Activated T-cell treated with anti-CD3 and anti-CD28 coated beads for 24 hours (primary cell): ENCODE results near the gene B3GALT6.

Experiments used
- DNase-seq: peaks from one replicate; pipeline ENCODE4 v3.0.0-alpha.2; 2020; ENCODE audit warnings: low read depth

B3GALT6 gene

DNA sequence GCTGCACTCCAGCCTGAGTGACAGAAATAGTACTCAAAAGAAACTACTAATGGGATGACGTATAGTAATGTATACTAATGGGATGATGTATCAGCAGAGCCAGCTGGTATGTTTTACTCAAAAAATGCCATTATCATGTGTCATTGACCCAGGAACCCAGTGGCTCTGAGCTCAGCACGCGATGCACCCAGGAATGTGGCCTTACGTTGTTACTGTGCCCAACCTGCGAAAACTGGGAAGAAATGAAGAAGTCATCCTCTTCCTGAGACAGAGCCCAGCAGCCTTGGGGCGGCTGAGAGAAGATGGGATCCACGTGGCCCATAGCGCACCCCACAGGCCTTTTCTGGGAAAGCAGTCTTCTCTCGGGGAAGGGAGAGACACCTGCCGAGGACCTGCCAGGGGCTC lies 32.8 kb downstream of the B3GALT6 start:
- DNase-seq = no peak

GRCh38 chr1:1267488-1268283 lies 35.6 kb downstream of the B3GALT6 start:
- no peak for DNase-seq

- no peak for DNase-seq
Measured at GRCh38 chr1:1268284-1268682, 36.2 kb downstream of the B3GALT6 start.

- DNase-seq = no peak
Measured at GRCh38 chr1:1270813-1271212, 38.8 kb downstream of the B3GALT6 start.

- DNase-seq = no peak
Measured at GRCh38 chr1:1272341-1273208, 40.5 kb downstream of the B3GALT6 start.

DNA sequence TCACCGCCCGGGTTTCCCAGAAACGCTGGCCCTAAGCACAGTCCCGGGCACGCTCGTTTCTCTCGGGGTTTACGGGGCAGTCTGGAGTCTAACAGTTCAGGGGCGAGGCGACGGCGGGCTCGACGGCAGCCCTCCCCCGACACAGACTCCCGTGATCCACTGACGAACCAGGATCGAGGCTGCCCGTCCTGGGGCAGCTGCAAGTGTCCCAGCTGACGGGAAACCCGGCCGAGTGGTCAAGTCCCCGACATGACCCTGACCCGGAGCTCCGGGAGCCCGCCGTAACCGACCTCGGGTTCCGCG lies 41.1 kb downstream of the B3GALT6 start:
- no peak for DNase-seq

DNA sequence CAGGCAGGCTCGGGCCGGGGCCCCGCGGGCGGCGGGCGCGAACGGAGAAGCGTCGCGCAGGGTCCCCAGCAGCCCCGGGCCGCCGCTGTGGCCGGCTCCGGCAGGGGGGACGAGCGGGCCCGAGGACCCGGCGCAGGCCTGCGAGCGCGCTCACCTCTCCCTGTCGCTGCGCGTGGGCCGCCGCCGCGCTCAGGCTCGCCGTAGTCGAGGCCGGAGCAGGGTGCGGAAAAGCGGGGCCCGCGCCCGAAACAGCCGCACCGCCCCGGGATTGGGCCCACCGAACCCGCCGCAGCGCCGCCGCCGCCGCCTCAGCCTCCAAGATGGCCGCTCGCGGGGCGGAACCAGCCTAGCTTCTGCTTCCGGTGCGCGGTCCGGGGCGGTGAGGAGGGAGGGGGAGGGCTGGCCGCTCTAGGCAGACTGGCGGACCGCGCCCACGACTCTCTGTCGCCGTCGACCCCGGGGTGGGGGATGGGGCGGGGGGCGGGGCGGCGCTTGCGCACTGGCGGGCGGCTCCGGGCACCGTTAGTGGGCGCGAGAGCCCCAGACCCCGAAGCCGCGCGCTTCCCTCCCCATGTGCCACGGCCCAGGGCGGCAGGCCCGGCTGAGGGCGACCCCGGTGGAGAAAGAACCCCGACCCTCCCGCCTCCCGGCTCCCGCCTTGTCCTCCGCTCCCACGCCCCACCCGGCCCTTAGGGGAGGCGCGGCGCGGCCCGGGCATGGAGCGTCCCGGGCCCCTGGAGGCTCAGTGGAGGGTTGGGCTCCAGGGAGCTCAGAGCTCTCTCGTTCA lies 41.7 kb downstream of the B3GALT6 start, which contains the start of gene UBE2J2:
Gene UBE2J2, minus strand, starts transcription at position 343 of the 787 bp plus-strand sequence. CDS start 5,862 bp downstream, outside the sequence.
- DNase-seq = peak; percentile 90

DNA sequence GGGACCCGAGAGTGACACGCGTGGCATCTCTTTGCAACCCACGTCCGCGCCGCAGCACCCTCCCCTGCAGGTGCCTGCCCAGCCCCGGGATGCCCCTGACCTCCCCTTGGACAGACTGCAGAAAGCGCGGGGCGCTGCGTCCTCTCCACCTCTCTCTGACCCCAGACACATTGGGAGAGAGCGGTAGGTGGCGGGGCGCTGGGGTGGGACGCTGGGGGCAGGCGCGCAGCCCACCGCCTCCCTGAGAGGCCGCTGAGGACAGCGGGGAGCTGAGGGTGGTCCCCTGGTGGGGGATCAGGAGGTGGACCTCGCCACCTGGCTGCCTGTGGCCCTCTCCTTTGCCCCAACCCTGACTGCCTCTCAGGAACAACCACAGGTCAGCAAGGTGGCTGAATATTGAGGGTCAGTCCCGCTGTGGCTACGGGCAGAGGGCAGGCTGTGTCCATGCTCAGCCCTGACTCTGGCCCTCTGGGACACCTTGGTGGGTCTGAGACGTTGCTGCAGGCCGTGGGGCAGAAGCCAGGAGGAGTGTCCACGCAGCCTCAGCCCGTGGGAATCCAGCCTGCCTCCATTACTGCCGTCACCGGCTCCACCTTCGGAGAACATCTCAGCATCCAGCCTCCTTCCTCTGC lies 42.4 kb downstream of the B3GALT6 start:
- no peak for DNase-seq

GRCh38 chr1:1274931-1275431 lies 42.9 kb downstream of the B3GALT6 start:
- no peak for DNase-seq

- no peak for DNase-seq
Measured at GRCh38 chr1:1275836-1276235, 43.8 kb downstream of the B3GALT6 start.

GRCh38 chr1:1278620-1279019 lies 46.6 kb downstream of the B3GALT6 start:
- DNase-seq = no peak

- DNase-seq = no peak
Measured at GRCh38 chr1:1279028-1279427, 47.0 kb downstream of the B3GALT6 start.

- DNase-seq = no peak
Measured at GRCh38 chr1:1280782-1281481, 48.9 kb downstream of the B3GALT6 start.

DNA sequence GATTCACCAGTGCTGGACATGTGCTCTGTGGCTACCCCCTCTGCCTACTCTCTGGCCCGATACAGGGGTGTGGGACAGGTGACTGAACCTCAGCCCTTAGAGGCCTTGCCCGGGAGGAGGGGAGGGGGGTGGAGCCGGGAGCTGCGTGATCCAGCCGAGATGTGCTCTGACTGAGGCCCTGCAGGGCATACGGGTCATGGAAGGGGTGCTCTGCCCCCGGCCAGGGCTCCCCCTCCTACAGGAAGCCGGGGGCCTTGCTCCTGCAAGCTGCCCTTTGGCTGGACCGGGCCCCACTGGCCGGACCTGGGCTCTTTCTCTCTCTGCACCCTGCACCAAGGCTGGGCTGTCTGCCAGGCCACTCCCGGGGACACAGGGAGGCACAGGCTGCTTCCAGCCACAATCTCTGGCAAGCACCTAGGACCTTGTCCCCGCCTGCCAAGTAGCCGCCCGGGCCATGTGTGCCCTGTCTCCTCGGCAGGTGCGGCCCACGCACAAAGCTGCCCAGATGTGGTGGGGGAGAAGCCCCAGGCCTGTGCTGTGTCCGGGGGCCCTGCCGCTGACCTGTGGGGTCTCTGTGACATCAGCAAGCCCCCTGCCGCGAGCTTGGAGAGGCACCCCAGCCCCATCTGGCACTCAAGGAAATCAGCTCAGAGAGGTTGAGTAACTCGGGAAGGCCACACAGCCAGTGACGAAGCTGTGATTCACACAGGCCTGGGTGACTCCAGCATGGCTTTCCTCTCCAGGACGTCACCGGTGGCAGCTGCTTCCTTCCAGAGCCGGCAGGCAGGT lies 49.7 kb downstream of the B3GALT6 start:
- DNase-seq = no peak

DNA sequence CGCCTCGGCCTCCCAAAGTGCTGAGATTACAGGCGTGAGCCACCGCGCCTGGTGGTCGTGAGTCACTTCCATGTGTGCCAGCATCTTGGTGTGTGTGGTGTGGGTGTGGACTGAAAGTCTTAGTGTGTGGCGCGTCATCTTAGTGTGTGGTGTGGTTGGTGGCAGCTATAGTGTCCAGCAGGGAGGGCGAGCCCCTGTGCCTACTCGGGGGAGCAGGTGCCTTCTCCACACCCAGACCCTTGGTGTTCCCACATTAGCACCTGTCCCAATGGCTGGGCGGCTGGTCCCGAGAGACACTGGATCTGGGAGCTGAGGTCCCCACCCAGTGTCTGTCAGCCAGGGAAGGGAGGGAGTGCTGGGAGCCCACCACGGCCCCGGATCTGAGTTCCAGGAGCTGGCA lies 51.0 kb downstream of the B3GALT6 start:
- no peak for DNase-seq

DNA sequence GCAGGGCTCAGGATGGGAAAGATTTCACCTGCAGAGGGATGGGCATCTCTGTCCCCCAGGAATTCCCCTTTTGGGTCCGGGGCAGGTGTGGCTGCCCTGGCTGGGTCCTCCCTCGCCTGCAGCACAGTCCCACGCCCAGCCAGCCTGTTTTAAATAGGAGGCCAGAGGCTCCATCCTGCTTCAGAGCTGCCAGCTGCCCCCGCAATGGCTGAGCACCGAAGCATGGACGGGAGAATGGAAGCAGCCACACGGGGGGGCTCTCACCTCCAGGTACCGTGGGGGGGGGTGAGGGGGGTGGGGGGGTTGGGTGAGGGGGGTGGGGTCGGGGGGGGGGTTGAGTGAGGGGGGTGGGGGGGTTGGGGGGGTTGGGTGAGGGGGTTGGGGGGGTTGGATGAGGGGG lies 51.8 kb downstream of the B3GALT6 start:
- DNase-seq = no peak
